HFFc6 (cell line): ENCODE data around the gene TMEM144. TPM values are rescaled to one million over a fixed set of nuclear protein-coding genes. Genes with fewer than 3 reads are reported as not detected.

Source experiments
- DNase-seq: peaks from one replicate; pipeline ENCODE4 v3.0.0-alpha.2; 2018
- H3K27ac Mint-ChIP-seq: 2 replicates; pipeline ENCODE4 v1.8.0; 2020; ENCODE audit warnings: mild to moderate bottlenecking, mixed read lengths
- H3K27me3 Mint-ChIP-seq: 2 replicates; pipeline ENCODE4 v1.8.0; 2021; ENCODE audit warnings: mild to moderate bottlenecking, moderate library complexity, mixed read lengths; ENCODE audit not compliant: insufficient read depth
- H3K36me3 Mint-ChIP-seq: 2 replicates; pipeline ENCODE4 v1.8.0; 2021; ENCODE audit warnings: low read depth, mixed read lengths
- H3K4me1 Mint-ChIP-seq: 2 replicates; pipeline ENCODE4 v1.8.0; 2020; ENCODE audit warnings: low read depth, mixed read lengths
- H3K4me3 Mint-ChIP-seq: 2 replicates; pipeline ENCODE4 v1.8.0; 2020; ENCODE audit warnings: mild to moderate bottlenecking, moderate library complexity, mixed read lengths
- H3K9me3 Mint-ChIP-seq: 2 replicates; pipeline ENCODE4 v1.8.0; 2020; ENCODE audit warnings: mild to moderate bottlenecking, mixed read lengths
- CTCF ChIP-seq: fragments of 200-600 bp; sonication (generic); IDR thresholded peaks from 2 replicates; pipeline ENCODE4 v1.5.0; 2021; ENCODE audit warnings: antibody characterized with exemption, mild to moderate bottlenecking
- total RNA-seq, 6 experiments: library from RNA; stranded (reverse); fragmentation: NEBNext Ultra II Directional; extraction: Animal tissue kit (Norgen Biotek cat#: 25700); gene quantifications; 2 replicates in 1 of 6; 3 replicates in 5 of 6; pipeline ENCODE4 v1.2.3, GENCODE V29; 2021

Gene TMEM144
- total RNA-seq, 6 experiments from 2014 or later, result 0.18 to 0.34 (median 0.29) TPM; not detected in 1

- H3K4me1 Mint-ChIP-seq, result no peaks in the 10 kb centered on the region
- TF ChIP-seq CTCF, result no peak
- peaks cover 2% of the 10 kb centered on the region; the same call in 1 of the 2 replicates for H3K27me3 Mint-ChIP-seq
- H3K27ac Mint-ChIP-seq, result no peak overlapping the region
- no peak for DNase-seq
- no peaks in the 10 kb centered on the region for H3K36me3 Mint-ChIP-seq
- H3K9me3 Mint-ChIP-seq, result no peaks in the 10 kb centered on the region
- H3K4me3 Mint-ChIP-seq, result no peak overlapping the region
Measured at GRCh38 chr4:158181906-158182305, 28.4 kb upstream of the TMEM144 start.

DNA sequence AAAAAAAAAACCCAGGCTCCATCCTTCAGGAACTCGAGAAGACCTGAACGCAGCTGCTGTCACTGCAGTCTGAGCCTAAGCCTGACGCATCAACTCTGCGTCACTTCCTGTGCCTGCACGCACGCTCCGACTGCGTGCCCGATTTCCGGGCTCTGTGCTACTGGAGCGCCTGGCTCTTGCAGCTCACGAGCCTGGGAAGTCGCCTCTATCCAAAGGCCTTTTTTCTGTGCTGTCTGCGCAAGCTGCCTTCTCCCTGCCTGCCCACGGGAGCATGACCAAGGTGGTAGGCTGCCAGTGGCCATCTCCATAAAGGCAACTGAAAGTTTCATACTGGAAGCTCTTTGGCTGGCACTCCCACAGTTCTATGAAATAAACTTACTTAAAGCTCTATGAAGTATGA lies 27.6 kb upstream of the TMEM144 start:
- no peak for DNase-seq
- Mint-ChIP-seq H3K4me1 (no peaks in the 10 kb centered on the region), H3K27me3 (peaks cover 5% of the 10 kb centered on the region), H3K4me3 (no peak overlapping the region), H3K27ac (no peak overlapping the region), H3K9me3 (no peaks in the 10 kb centered on the region), H3K36me3 (no peaks in the 10 kb centered on the region)
- no peak for TF ChIP-seq CTCF

DNA sequence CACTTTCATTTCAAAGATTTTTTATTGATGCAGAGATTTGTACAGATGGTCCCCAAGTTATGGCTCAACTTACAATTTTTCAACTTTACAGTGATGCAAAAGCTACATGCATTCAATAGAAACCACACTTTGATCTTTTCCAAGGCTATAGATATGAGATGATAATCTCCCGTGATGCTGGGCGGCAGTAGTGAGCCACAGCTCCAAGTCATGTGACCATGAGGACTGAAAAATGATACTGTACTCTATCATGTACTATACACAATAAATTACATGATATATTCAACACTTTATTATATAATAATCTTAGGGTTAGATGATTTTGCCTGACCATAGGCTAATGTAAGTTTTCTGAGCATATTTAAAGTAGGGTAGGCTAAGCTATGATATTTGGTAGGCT lies 23.5 kb upstream of the TMEM144 start:
- no peak for TF ChIP-seq CTCF
- Mint-ChIP-seq H3K27me3 (peaks cover 3% of the 10 kb centered on the region), H3K4me3 (no peak overlapping the region), H3K36me3 (no peaks in the 10 kb centered on the region), H3K27ac (no peak overlapping the region), H3K9me3 (no peaks in the 10 kb centered on the region), H3K4me1 (no peaks in the 10 kb centered on the region)
- DNase-seq, result no peak

DNA sequence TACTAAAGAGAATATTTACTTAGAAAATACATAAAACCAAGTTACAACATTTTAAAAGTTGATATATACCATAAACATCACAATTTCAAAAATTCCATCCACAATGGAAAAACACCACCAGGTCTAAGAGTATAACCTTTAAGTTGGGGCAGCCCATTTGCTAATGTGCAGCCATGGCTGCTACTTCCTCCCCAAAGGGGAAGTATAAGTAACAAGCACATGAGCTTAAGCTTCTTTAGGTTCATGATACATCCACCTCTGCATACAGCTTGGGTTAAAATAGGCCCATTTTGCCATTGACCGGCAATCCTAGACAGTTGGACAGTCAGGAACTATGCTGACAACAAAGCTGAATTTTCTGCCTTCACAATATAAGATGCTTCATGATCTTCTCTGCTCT lies 20.9 kb upstream of the TMEM144 start:
- no peak for TF ChIP-seq CTCF
- H3K27me3 Mint-ChIP-seq, result peaks cover 5% of the 10 kb centered on the region
- no peak for DNase-seq
- H3K4me1 Mint-ChIP-seq, result no peaks in the 10 kb centered on the region; the same call in 1 of the 2 replicates
- no peak overlapping the region for H3K27ac Mint-ChIP-seq
- no peaks in the 10 kb centered on the region for H3K36me3 Mint-ChIP-seq
- no peak overlapping the region for H3K4me3 Mint-ChIP-seq
- H3K9me3 Mint-ChIP-seq, result no peaks in the 10 kb centered on the region

DNA sequence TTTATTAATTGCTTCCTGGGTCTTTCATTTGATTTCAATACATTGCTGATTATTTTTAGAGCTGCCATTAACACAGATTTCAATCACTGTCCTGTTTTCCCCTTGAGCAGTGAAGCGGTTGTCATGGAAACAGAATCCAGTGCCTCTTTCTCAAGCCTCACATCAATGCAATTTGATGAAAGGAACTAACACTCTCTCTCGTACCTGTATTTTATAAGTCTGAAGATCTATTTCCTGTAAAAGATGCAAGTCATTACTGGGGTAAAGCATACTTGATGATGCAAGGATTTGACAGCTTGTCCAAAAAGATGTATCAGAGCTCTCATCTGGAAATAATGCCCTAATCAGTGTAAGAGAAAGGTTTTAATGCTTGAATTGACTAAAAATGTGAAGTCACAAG lies 19.6 kb upstream of the TMEM144 start:
- no peaks in the 10 kb centered on the region for H3K9me3 Mint-ChIP-seq
- H3K36me3 Mint-ChIP-seq, result no peaks in the 10 kb centered on the region
- no peak for DNase-seq
- TF ChIP-seq CTCF, result no peak
- no peak overlapping the region for H3K27ac Mint-ChIP-seq
- no peak overlapping the region for H3K4me3 Mint-ChIP-seq
- no peaks in the 10 kb centered on the region; the same call in 1 of the 2 replicates for H3K4me1 Mint-ChIP-seq
- H3K27me3 Mint-ChIP-seq, result peaks cover 7% of the 10 kb centered on the region
